Pulmonary artery endothelial cell (primary cell): ENCODE measurements around the gene KRT35. TPM values are rescaled to one million over a fixed set of nuclear protein-coding genes. Genes with fewer than 3 reads are reported as not detected.

Experiments used
- total RNA-seq: library from RNA; depleted of rRNA; stranded (reverse); fragments of >200 nt; gene quantifications from 2 replicates; pipeline ENCODE4 v1.2.3, GENCODE V29; 2014

KRT35 gene
- total RNA-seq, 1 donor from 2014 or later, result not detected

Other genes starting within 250 kb of the KRT35 start
- not detected in 2 replicates for gene KRTAP9-3, start 248.7 kb downstream of the KRT35 start, total RNA-seq
- gene KRTAP9-8, start 243.2 kb downstream of the KRT35 start, total RNA-seq, result not detected in 2 replicates
- not detected in 2 replicates for gene KRTAP9-4, start 231.5 kb downstream of the KRT35 start, total RNA-seq
- not detected in 2 replicates for gene KRTAP9-9, start 225.8 kb downstream of the KRT35 start, total RNA-seq
- not detected in 2 replicates for gene KRTAP9-6, start 215.8 kb downstream of the KRT35 start, total RNA-seq
- not detected in 2 replicates for gene KRTAP9-7, start 205.5 kb downstream of the KRT35 start, total RNA-seq
- gene KRTAP29-1, start 178.3 kb downstream of the KRT35 start, total RNA-seq, result not detected in 2 replicates
- gene KRTAP16-1, start 171.8 kb downstream of the KRT35 start, total RNA-seq, result not detected in 2 replicates
- gene KRTAP17-1, start 165.4 kb downstream of the KRT35 start, total RNA-seq, result not detected in 2 replicates
- not detected in 2 replicates for gene KRT33A, start 130.3 kb downstream of the KRT35 start, total RNA-seq
- gene KRT33B, start 111.3 kb downstream of the KRT35 start, total RNA-seq, result not detected in 2 replicates
- gene KRT34, start 98.8 kb downstream of the KRT35 start, total RNA-seq, result not detected in 2 replicates
- gene KRT31, start 83.5 kb downstream of the KRT35 start, total RNA-seq, result not detected in 2 replicates
- not detected in 2 replicates for gene KRT37, start 56.6 kb downstream of the KRT35 start, total RNA-seq
- gene KRT38, start 40.2 kb downstream of the KRT35 start, total RNA-seq, result not detected in 2 replicates
- not detected in 2 replicates for gene KRT32, start 13.8 kb downstream of the KRT35 start, total RNA-seq
- gene KRT36, start 8.8 kb upstream of the KRT35 start, total RNA-seq, result not detected in 2 replicates
- not detected in 2 replicates for gene KRT13, start 24.5 kb upstream of the KRT35 start, total RNA-seq
- gene KRT15, start 37.7 kb upstream of the KRT35 start, total RNA-seq, result 1.6 and 3.4 TPM in 2 replicates
- 63.6 and 81.6 TPM in 2 replicates for gene KRT19, start 47.2 kb upstream of the KRT35 start, total RNA-seq
- not detected in 2 replicates for gene KRT9, start 90.9 kb upstream of the KRT35 start, total RNA-seq
- gene KRT14, start 105.7 kb upstream of the KRT35 start, total RNA-seq, result 0.07 and 0.18 TPM in 2 replicates
- 0.13 and 0.63 TPM in 2 replicates for gene KRT16, start 131.6 kb upstream of the KRT35 start, total RNA-seq
- gene KRT17, start 143.4 kb upstream of the KRT35 start, total RNA-seq, result 3.1 and 3.8 TPM in 2 replicates
- 66.4 and 81.1 TPM in 2 replicates for gene EIF1, start 207.7 kb upstream of the KRT35 start, total RNA-seq
- not detected in 2 replicates for gene GAST, start 231.2 kb upstream of the KRT35 start, total RNA-seq